Muscle layer of colon (tissue), 2 donors: ENCODE results near the gene NTNG1.

Experiments used
- H3K27ac ChIP-seq: one replicate; pipeline ENCODE4 v1.7.0; 2013; ENCODE audit warnings: low read depth, mild to moderate bottlenecking, low read length, moderate library complexity
- H3K27me3 ChIP-seq, 2 donors: one replicate each; pipeline ENCODE4 v1.7.0; 2013; ENCODE audit warnings: low read length in 2 of 2, mild to moderate bottlenecking in 2 of 2; ENCODE audit not compliant: insufficient read depth in 2 of 2, control insufficient read depth in 1 of 2
- H3K36me3 ChIP-seq: one replicate; pipeline ENCODE4 v1.7.0; 2013; ENCODE audit warnings: mild to moderate bottlenecking, low read length; ENCODE audit not compliant: insufficient read depth
- H3K4me1 ChIP-seq: one replicate; pipeline ENCODE4 v1.7.0; 2013; ENCODE audit warnings: mild to moderate bottlenecking, low read length; ENCODE audit not compliant: insufficient read depth
- H3K4me3 ChIP-seq, 2 donors: one replicate each; pipeline ENCODE4 v1.7.0; 2013; ENCODE audit warnings: low read length in 2 of 2, low read depth in 1 of 2, mild to moderate bottlenecking in 1 of 2, moderate library complexity in 1 of 2
- H3K9ac ChIP-seq: one replicate; pipeline ENCODE4 v1.7.0; 2013; ENCODE audit warnings: low read length
- H3K9me3 ChIP-seq: one replicate; pipeline ENCODE4 v1.7.0; 2013; ENCODE audit warnings: mild to moderate bottlenecking, low read length
- donor health status: abdominal sarcoma.
- donor health status: Adenocarcinoma of cecum.

NTNG1 gene

GRCh38 chr1:107342768-107343167 lies 201.9 kb downstream of the NTNG1 start:
- Histone ChIP-seq H3K4me3 (no peak overlapping the region), H3K36me3 (no peaks in the 10 kb centered on the region), H3K27me3 (no peaks in the 10 kb centered on the region), H3K27ac (no peak overlapping the region), H3K4me1 (no peaks in the 10 kb centered on the region), H3K9ac (no peak overlapping the region), H3K9me3 (no peaks in the 10 kb centered on the region)

- no peak overlapping the region for H3K4me3 ChIP-seq
- H3K27ac ChIP-seq: no peak overlapping the region
- H3K9me3 ChIP-seq: no peaks in the 10 kb centered on the region
- no peak overlapping the region for H3K9ac ChIP-seq
- no peaks in the 10 kb centered on the region for H3K4me1 ChIP-seq
- no peaks in the 10 kb centered on the region for H3K36me3 ChIP-seq
- no peaks in the 10 kb centered on the region for H3K27me3 ChIP-seq
Measured at GRCh38 chr1:107343601-107344000, 202.8 kb downstream of the NTNG1 start.

GRCh38 chr1:107344268-107344760 lies 203.5 kb downstream of the NTNG1 start:
- Histone ChIP-seq H3K4me1 (no peaks in the 10 kb centered on the region), H3K27ac (no peak overlapping the region), H3K27me3 (no peaks in the 10 kb centered on the region), H3K36me3 (no peaks in the 10 kb centered on the region), H3K9me3 (no peaks in the 10 kb centered on the region), H3K4me3 (no peak overlapping the region), H3K9ac (no peak overlapping the region)

DNA sequence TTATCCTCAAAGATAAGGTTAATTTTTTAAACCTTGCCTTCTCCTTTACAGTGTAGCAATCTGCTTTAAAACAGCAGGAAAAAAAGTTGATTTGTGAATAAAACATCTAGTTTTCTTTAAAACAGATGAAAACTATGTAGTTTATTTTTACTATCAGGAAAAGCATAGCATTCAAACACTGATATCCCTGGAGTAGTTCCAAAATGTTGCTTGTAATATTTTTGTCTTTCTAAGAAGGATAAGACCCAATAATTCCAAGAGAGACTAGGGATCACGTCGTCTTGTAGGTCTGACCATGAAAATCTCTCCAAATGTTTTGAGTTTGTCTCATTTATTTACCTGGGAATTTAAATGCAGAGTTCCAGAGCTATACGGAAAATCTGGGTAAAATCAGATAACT lies 204.0 kb downstream of the NTNG1 start:
- H3K9me3 ChIP-seq: no peaks in the 10 kb centered on the region
- no peak overlapping the region for H3K9ac ChIP-seq
- no peak overlapping the region for H3K27ac ChIP-seq
- H3K4me1 ChIP-seq: no peaks in the 10 kb centered on the region
- H3K36me3 ChIP-seq: no peaks in the 10 kb centered on the region
- H3K4me3 ChIP-seq: no peak overlapping the region
- H3K27me3 ChIP-seq: no peaks in the 10 kb centered on the region

GRCh38 chr1:107352850-107353249 lies 212.0 kb downstream of the NTNG1 start:
- Histone ChIP-seq H3K9me3 (no peaks in the 10 kb centered on the region), H3K9ac (no peak overlapping the region), H3K27ac (no peak overlapping the region), H3K36me3 (no peaks in the 10 kb centered on the region), H3K4me1 (no peaks in the 10 kb centered on the region), H3K4me3 (no peak overlapping the region), H3K27me3 (no peaks in the 10 kb centered on the region)

DNA sequence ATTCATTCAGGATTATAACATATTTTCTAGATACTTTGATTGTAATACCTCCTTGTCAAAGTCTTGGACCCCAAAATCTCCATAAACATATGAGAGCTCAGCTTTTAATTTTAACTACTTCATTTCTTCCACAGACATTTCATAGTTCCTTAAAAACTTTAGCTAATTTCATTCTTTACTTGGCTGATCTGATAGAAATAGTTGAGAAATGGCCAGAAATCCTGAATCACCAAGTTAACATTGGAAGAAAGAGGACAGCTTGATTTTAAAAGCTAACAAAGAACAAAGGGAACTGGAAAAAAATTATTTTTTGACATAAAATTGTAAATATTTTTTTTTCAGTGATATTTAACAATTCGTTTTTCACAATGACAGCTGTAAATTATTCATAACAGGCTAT lies 216.5 kb downstream of the NTNG1 start:
- Histone ChIP-seq H3K9me3 (no peaks in the 10 kb centered on the region), H3K27me3 (no peaks in the 10 kb centered on the region), H3K36me3 (no peaks in the 10 kb centered on the region), H3K4me1 (peaks cover 7% of the 10 kb centered on the region), H3K27ac (no peak overlapping the region), H3K9ac (no peak overlapping the region), H3K4me3 (no peak overlapping the region)

DNA sequence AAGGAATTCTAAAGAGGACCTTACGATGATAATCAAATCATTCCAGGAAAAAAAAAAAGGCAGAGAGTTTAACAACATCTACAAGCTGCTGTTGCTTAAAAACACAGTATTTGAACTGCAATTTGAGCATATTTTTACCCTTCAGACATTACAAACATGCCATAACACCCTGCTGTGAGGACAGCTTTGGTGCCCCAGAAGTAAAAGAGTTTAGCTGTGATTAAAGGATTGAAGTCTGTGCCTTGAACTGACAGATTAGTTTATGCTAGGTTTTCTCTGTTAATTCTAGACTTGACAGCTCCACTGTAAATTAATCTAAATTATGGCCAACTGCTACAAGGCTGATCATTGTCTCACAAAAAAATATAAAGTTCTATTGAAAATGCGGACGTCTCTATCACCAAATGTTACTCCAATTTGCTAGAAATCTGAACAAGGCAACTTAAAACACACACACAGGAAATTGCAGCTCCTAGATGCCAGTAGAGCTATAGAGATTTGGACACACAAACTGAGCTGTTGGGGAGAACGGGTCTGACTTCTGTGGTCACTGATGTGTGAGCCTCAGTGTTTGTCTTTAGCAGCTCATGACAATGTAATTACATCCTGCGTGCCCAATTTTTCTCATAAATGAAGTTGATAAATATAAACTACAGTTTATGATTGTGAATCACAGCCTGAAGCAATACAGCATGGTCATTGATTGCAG lies 217.9 kb downstream of the NTNG1 start:
- no peak overlapping the region for H3K9ac ChIP-seq
- H3K36me3 ChIP-seq: no peaks in the 10 kb centered on the region
- no peak overlapping the region for H3K4me3 ChIP-seq
- no peaks in the 10 kb centered on the region for H3K9me3 ChIP-seq
- no peaks in the 10 kb centered on the region for H3K27me3 ChIP-seq
- peaks cover 19% of the 10 kb centered on the region for H3K4me1 ChIP-seq
- no peak overlapping the region for H3K27ac ChIP-seq

DNA sequence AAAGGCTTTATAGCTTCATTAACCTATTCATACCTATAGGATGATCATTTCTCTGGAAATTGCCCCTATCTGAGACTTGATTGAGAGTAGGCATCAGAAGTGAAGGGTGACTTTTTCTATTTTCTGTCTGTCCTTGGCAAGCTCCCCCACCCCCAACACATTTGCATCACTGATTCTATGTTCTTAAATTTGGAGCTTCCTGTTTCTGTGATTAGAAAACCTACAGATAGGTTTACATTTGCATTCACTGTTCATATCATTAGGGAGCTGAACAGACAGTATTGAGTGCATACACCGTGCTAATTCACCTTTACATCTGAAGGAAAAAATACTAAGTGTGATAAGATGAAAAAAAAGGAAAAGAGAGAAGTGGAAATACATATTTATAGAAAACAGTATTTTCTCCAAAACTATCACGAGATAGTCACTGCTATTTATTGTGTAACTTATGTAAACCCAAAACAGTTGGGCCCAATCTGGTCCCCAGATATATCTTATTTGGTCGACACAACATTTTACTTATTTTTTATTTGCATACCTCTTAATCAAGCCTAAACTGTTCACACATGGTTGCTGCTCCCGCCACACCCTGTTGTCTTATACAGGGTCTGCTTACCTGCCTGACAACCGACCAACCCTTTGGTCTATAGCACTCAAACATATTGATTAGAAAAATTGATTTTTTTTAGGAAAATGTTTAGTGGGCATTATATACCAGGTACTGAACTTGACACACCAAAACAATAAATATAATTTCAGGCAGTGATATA lies 218.8 kb downstream of the NTNG1 start:
- Histone ChIP-seq H3K27me3 (no peaks in the 10 kb centered on the region), H3K36me3 (no peaks in the 10 kb centered on the region), H3K27ac (no peak overlapping the region), H3K9ac (no peak overlapping the region), H3K9me3 (no peaks in the 10 kb centered on the region), H3K4me3 (no peak overlapping the region), H3K4me1 (peaks cover 19% of the 10 kb centered on the region)

DNA sequence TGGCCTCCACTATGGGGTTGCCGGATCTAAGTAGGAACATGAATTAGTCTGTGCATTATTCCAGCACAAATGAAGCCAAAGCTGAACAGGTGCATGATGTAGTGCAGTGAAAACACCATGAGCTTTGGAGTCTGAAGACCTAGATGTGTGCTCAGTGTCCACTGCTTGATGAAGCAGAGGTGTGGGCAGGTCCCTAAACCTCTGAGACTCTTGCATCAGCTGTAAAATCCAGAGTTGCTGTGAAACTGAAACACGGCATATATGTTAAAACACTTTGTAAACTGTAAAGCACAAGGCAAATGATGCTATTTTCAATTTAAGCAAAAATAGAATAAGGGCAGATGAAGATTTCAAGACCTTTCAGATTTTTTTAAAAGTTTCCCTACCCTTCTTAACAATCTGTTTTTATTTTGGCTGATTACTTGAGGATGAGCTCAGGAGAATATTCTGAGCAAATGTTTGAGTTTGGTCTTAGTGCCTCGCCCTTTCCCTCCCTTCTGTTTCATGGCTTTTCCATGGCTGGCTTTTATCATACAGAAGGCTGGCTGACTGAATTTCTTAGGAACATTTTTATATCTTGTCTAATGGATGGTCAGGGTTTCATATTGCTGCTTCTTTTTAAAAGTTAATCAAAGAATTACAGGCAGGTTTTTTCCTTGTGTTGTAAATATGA lies 221.8 kb downstream of the NTNG1 start:
- Histone ChIP-seq H3K27me3 (no peaks in the 10 kb centered on the region), H3K9me3 (no peaks in the 10 kb centered on the region), H3K9ac (no peak overlapping the region), H3K4me1 (peaks cover 26% of the 10 kb centered on the region), H3K27ac (no peak overlapping the region), H3K36me3 (no peaks in the 10 kb centered on the region), H3K4me3 (no peak overlapping the region)

GRCh38 chr1:107363154-107363553 lies 222.3 kb downstream of the NTNG1 start:
- no peak overlapping the region for H3K9ac ChIP-seq
- no peak overlapping the region for H3K4me3 ChIP-seq
- no peak overlapping the region for H3K27ac ChIP-seq
- H3K4me1 ChIP-seq: peaks cover 26% of the 10 kb centered on the region
- no peaks in the 10 kb centered on the region for H3K36me3 ChIP-seq
- no peaks in the 10 kb centered on the region for H3K9me3 ChIP-seq
- no peaks in the 10 kb centered on the region for H3K27me3 ChIP-seq

- Histone ChIP-seq H3K27ac (no peak overlapping the region), H3K4me1 (peaks cover 21% of the 10 kb centered on the region), H3K36me3 (no peaks in the 10 kb centered on the region), H3K4me3 (no peak overlapping the region), H3K9me3 (no peaks in the 10 kb centered on the region), H3K9ac (no peak overlapping the region), H3K27me3 (no peaks in the 10 kb centered on the region)
Measured at GRCh38 chr1:107365527-107366240, 224.8 kb downstream of the NTNG1 start.
